HepG2 (cell line): ENCODE measurements around the gene ZNF415. TPM values are rescaled to one million over a fixed set of nuclear protein-coding genes. Genes with fewer than 3 reads are reported as not detected.

Source experiments
- ATAC-seq: fragments of 200-7000 bp; cut with Tn5 transposase; 3 replicates; pipeline ENCODE4 v1.9.1; 2020; ENCODE audit warnings: mild to moderate bottlenecking, moderate library complexity
- BruUV-seq: library from RNA; stranded (reverse); fragments of 400-500 nt; replicated peaks from 2 replicates; lab custom pipeline; 2021; lab: Mats Ljungman, UMichigan
- CTCF ChIA-PET: fragments of 300-600 bp; formaldehyde crosslinking; extraction: SDS; loops from one replicate; lab custom pipeline; 2021; ENCODE audit warnings: low total read pairs, inconsistent platforms, low intra/inter-chr PET ratio; lab: Yijun Ruan, JAX
- POLR2A ChIA-PET: fragments of 350-600 bp; sonication (Branson Sonifier 250); formaldehyde crosslinking; loops from one replicate; lab custom pipeline; 2020; ENCODE audit warnings: antibody characterized with exemption, inconsistent platforms; lab: Yijun Ruan, JAX
- DNase-seq: peaks from one replicate; pipeline ENCODE4 v3.0.0-alpha.2; 2015; ENCODE audit warnings: low spot score
- FAIRE-seq: peaks from 3 replicates; lab custom pipeline; 2011; peaks lifted over from hg19 to GRCh38; lab: Jason Lieb, UNC
- H2AFZ ChIP-seq: one replicate; pipeline ENCODE4 v1.6.1; 2011; ENCODE audit warnings: low read length, inconsistent platforms
- H3K27ac ChIP-seq: fragments of 300-600 bp; 3 replicates; pipeline ENCODE4 v1.8.0; 2011; ENCODE audit warnings: mixed run types, mild to moderate bottlenecking, mixed read lengths, low read length, inconsistent platforms; ENCODE audit not compliant: insufficient read depth; ENCODE audit errors: extremely low read length
- H3K27me3 ChIP-seq, 2 experiments: fragments of 200-600 bp in 1 of 2; 2 replicates in 1 of 2; 3 replicates in 1 of 2; pipeline versions ENCODE4 v1.6.0 to v1.8.0; 2011; ENCODE audit warnings: low read length in 2 of 2, mild to moderate bottlenecking in 2 of 2, moderate library complexity in 2 of 2, inconsistent platforms in 1 of 2; ENCODE audit not compliant: insufficient read depth in 2 of 2, control insufficient read depth in 1 of 2
- H3K36me3 ChIP-seq, 2 experiments: fragments of 200-600 bp in 1 of 2; replicated peaks in 1 of 2; 2 replicates in 1 of 2; 3 replicates in 1 of 2; pipeline versions ENCODE4 v1.5.1 to v1.8.0; 2011; ENCODE audit warnings: low read length in 2 of 2, inconsistent platforms in 1 of 2; ENCODE audit not compliant: insufficient read depth in 2 of 2, control insufficient read depth in 1 of 2
- H3K4me1 ChIP-seq: 2 replicates; pipeline ENCODE4 v1.5.1; 2012; ENCODE audit warnings: low read length, inconsistent platforms; ENCODE audit not compliant: insufficient read depth
- H3K4me2 ChIP-seq: 2 replicates; pipeline ENCODE4 v1.6.0; 2011; ENCODE audit warnings: low read depth, low read length, inconsistent platforms
- H3K4me3 ChIP-seq, 3 experiments: fragments of 200-600 bp in 1 of 3; sonication (generic), shearing (Covaris generic) in 1 of 3; replicated peaks in 1 of 3; 2 replicates each; pipeline ENCODE4 v1.5.1; 2011 to 2016; ENCODE audit warnings: low read length in 3 of 3, inconsistent platforms in 2 of 3, low read depth in 2 of 3, mild to moderate bottlenecking in 2 of 3, control low read depth in 1 of 3, mixed read lengths in 1 of 3; ENCODE audit not compliant: insufficient read depth in 1 of 3
- H3K79me2 ChIP-seq: one replicate; pipeline ENCODE4 v1.6.1; 2011; ENCODE audit warnings: low read length, inconsistent platforms; ENCODE audit not compliant: insufficient read depth
- H3K9ac ChIP-seq: 2 replicates; pipeline ENCODE4 v1.6.0; 2011; ENCODE audit warnings: mild to moderate bottlenecking, low read depth, low read length, inconsistent platforms; ENCODE audit not compliant: insufficient read depth
- H3K9me3 ChIP-seq: 2 replicates; pipeline ENCODE4 v1.5.1; 2012; ENCODE audit warnings: mild to moderate bottlenecking, low read length
- H4K20me1 ChIP-seq: 2 replicates; pipeline ENCODE4 v1.6.0; 2011; ENCODE audit warnings: inconsistent platforms, mild to moderate bottlenecking, low read length, moderate library complexity; ENCODE audit not compliant: insufficient read depth
- ATF7-NPFF ChIP-seq: sonication (generic); formaldehyde crosslinking; IDR thresholded peaks from 2 replicates; pipeline ENCODE4 v1.8.1; 2023; ENCODE audit warnings: mild to moderate bottlenecking, low read depth, missing genetic modification reagents, moderate library complexity
- CBFB ChIP-seq: sonication (generic); formaldehyde crosslinking; IDR thresholded peaks from 2 replicates; pipeline ENCODE4 v1.4.0; 2020; ENCODE audit warnings: missing genetic modification reagents
- CREB1 ChIP-seq, 2 experiments: fragments of 450-650 bp in 1 of 2; IDR thresholded peaks; 2 replicates each; pipeline ENCODE4 v1.6.1; 2016 to 2017; ENCODE audit warnings: control low read depth in 1 of 2, mild to moderate bottlenecking in 1 of 2, missing compliant biosample characterization in 1 of 2, missing genetic modification characterization in 1 of 2
- E2F1 ChIP-seq: sonication (generic); formaldehyde crosslinking; IDR thresholded peaks from 2 replicates; pipeline ENCODE4 v1.5.0; 2020; ENCODE audit warnings: missing genetic modification reagents
- HMG20A ChIP-seq: IDR thresholded peaks from 2 replicates; pipeline ENCODE4 v1.6.1; 2016; ENCODE audit warnings: borderline replicate concordance
- SRSF4 ChIP-seq: fragments of 200-400 bp; formaldehyde crosslinking; IDR thresholded peaks from one replicate; pipeline ENCODE4 v1.6.1; 2018; ENCODE audit warnings: mild to moderate bottlenecking, low read depth, low read length, moderate library complexity; ENCODE audit not compliant: poor library complexity, severe bottlenecking
- SSRP1 ChIP-seq: IDR thresholded peaks from 2 replicates; pipeline ENCODE4 v1.6.1; 2016; ENCODE audit warnings: control low read depth
- ZNF18 ChIP-seq: sonication (generic); formaldehyde crosslinking; IDR thresholded peaks from 2 replicates; pipeline ENCODE4 v1.8.0; 2022; ENCODE audit warnings: mild to moderate bottlenecking, missing genetic modification reagents; ENCODE audit not compliant: insufficient replicate concordance
- ZNF180 ChIP-seq: sonication (generic); formaldehyde crosslinking; IDR thresholded peaks from 2 replicates; pipeline ENCODE4 v1.4.0; 2020; ENCODE audit warnings: low read depth, missing genetic modification reagents, borderline replicate concordance
- ZNF24 ChIP-seq: fragments of 450-650 bp; IDR thresholded peaks from 2 replicates; pipeline ENCODE4 v1.6.1; 2017; ENCODE audit warnings: antibody characterized with exemption, mild to moderate bottlenecking
- ZNF446 ChIP-seq: sonication (generic); formaldehyde crosslinking; IDR thresholded peaks from 2 replicates; pipeline ENCODE4 v1.5.0; 2020; ENCODE audit warnings: mild to moderate bottlenecking, missing genetic modification reagents
- ZSCAN29 ChIP-seq: sonication (generic); formaldehyde crosslinking; conservative IDR thresholded peaks from 2 replicates; pipeline ENCODE4 v1.4.0; 2020; ENCODE audit warnings: mild to moderate bottlenecking, missing genetic modification reagents
- WGBS: methylation state at CpG from one replicate; pipeline ENCODE4 v1.1.6; 2017; ENCODE audit warnings: low lambda C conversion rate; 5-methylcytosine and 5-hydroxymethylcytosine counted together
- in situ Hi-C: cut with HindIII; loops from 2 replicates; pipeline ENCODE4 v1.10.0; 2017; ENCODE audit warnings: low pct_unique_long_range_greater_than_20kb; ENCODE audit not compliant: extremely low pct_ligation_motif_present
- intact Hi-C: fragments of 100-400 bp; cut with micrococcal nuclease; formaldehyde crosslinking; loops from one replicate; pipeline ENCODE4 v1.10.0; 2022; ENCODE audit not compliant: unreplicated experiment
- polyA plus RNA-seq, 8 experiments: library from polyadenylated mRNA; depleted of rRNA in 3 of 8; stranded (reverse) in 7 of 8; unstranded in 1 of 8; fragments of >200 nt; fragmentation: Illumina TruSeq in 4 of 8; extraction: Trizol in 4 of 8; gene quantifications; 2 replicates each; pipeline versions ENCODE4 v1.2.1 to v1.2.3, GENCODE V29; 2011 to 2016; ENCODE audit warnings: low read depth in 4 of 8, missing spikeins in 1 of 8, mixed read lengths in 1 of 8; ENCODE audit not compliant: insufficient read depth in 1 of 8
- total RNA-seq, 5 experiments: library from RNA; depleted of rRNA; stranded (reverse); fragments of >200 nt; fragmentation: Illumina TruSeq; extraction: Trizol; gene quantifications; 2 replicates each; pipeline ENCODE4 v1.2.3, GENCODE V29; 2016; ENCODE audit warnings: low read depth in 1 of 5
- TF ChIP-seq, protein P1 (sequence below): sonication (generic); formaldehyde crosslinking; IDR thresholded peaks from 2 replicates; pipeline ENCODE4 v1.5.0; 2020; ENCODE audit warnings: mild to moderate bottlenecking, missing genetic modification reagents, moderate library complexity
- TF ChIP-seq, protein P2 (sequence below), 2 experiments: sonication (generic) in 1 of 2; formaldehyde crosslinking in 1 of 2; IDR thresholded peaks; 2 replicates each; pipeline versions ENCODE4 v1.4.0 to v1.6.1; 2016 to 2020; ENCODE audit warnings: borderline replicate concordance in 1 of 2, low read depth in 1 of 2, mild to moderate bottlenecking in 1 of 2, missing genetic modification reagents in 1 of 2

ZNF415 gene
- total and polyA plus RNA-seq, 2 of the 13 experiments (the other 11 are each of a cell fraction or from before 2014, with no cell fraction given) = 0.15 to 0.17 TPM

DNA sequence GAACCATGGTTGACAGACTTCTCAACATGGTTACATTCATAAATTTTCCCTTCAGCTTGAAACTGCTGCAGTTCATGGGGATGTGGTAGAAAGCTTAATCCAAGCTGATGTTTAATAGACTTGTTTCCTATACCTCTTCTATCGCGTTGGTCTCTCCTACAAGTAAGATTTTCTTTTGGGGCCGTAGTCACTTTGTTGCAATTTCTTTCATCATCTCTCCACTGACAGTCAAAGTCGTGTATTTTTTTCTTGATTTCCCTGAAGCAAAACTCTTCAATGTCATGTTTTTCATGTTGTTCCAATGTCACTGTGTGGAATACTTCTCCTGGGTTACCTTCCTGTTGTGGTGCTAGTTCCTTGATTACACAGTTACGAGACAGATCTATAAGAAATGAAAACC, 23.2 kb downstream of the ZNF415 start:
- no TSS peak for BruUV-seq
- TF ChIP-seq SRSF4 (no peak), SSRP1 (CRISPR knock-in tag) (no peak), HMG20A (no peak), CBFB (CRISPR knock-in tag) (no peak), CREB1 (IDR thresholded peaks at IDR 0.05) (no peak), CREB1 (CRISPR knock-in tag; IDR thresholded peaks at IDR 0.05) (no peak), ZSCAN29 (no peak), ZNF18 (no peak), ZNF24 (no peak), ZNF180 (CRISPR knock-in tag) (no peak), ZNF446 (no peak), E2F1 (CRISPR knock-in tag) (no peak), ATF7-NPFF (CRISPR knock-in tag) (no peak)
- TF ChIP-seq, protein P1, sequence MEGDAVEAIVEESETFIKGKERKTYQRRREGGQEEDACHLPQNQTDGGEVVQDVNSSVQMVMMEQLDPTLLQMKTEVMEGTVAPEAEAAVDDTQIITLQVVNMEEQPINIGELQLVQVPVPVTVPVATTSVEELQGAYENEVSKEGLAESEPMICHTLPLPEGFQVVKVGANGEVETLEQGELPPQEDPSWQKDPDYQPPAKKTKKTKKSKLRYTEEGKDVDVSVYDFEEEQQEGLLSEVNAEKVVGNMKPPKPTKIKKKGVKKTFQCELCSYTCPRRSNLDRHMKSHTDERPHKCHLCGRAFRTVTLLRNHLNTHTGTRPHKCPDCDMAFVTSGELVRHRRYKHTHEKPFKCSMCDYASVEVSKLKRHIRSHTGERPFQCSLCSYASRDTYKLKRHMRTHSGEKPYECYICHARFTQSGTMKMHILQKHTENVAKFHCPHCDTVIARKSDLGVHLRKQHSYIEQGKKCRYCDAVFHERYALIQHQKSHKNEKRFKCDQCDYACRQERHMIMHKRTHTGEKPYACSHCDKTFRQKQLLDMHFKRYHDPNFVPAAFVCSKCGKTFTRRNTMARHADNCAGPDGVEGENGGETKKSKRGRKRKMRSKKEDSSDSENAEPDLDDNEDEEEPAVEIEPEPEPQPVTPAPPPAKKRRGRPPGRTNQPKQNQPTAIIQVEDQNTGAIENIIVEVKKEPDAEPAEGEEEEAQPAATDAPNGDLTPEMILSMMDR = no peak
- TF ChIP-seq, protein P2, sequence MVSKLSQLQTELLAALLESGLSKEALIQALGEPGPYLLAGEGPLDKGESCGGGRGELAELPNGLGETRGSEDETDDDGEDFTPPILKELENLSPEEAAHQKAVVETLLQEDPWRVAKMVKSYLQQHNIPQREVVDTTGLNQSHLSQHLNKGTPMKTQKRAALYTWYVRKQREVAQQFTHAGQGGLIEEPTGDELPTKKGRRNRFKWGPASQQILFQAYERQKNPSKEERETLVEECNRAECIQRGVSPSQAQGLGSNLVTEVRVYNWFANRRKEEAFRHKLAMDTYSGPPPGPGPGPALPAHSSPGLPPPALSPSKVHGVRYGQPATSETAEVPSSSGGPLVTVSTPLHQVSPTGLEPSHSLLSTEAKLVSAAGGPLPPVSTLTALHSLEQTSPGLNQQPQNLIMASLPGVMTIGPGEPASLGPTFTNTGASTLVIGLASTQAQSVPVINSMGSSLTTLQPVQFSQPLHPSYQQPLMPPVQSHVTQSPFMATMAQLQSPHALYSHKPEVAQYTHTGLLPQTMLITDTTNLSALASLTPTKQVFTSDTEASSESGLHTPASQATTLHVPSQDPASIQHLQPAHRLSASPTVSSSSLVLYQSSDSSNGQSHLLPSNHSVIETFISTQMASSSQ (IDR thresholded peaks at IDR 0.05; ENCODE audit: low read depth) = no peak
- TF ChIP-seq, protein P2 (CRISPR knock-in tag; IDR thresholded peaks at IDR 0.05; ENCODE audit: borderline replicate concordance) = no peak

More for the DNA sequence above, 23.2 kb downstream of the ZNF415 start:
- ChIA-PET CTCF (no interaction called here), POLR2A (no interaction called here)
- intact Hi-C loops (no loop called here), in situ Hi-C loops (no loop called here)
- H3K4me1 ChIP-seq = no peaks in the 10 kb centered on the region
- no peak overlapping the region for H3K4me3 ChIP-seq
- H3K27me3 ChIP-seq = 0 out of 5 replicates have a peak, but pooled peaks cover 0 to 1% of the 10 kb centered on the region in 2 experiments
- H4K20me1 ChIP-seq = no peaks in the 10 kb centered on the region
- H3K9ac ChIP-seq = no peak overlapping the region
- no peak overlapping the region for H3K27ac ChIP-seq
- FAIRE-seq = no peak
- DNase-seq = no peak
- no peak overlapping the region for H3K4me2 ChIP-seq
- ATAC-seq = no peak
- peaks cover 43% of the 10 kb centered on the region for H3K9me3 ChIP-seq
- 20% methylated on average over 5 of the region's 5 CpGs for WGBS
- H2AFZ ChIP-seq = no peak overlapping the region
- no peaks in the 10 kb centered on the region for H3K79me2 ChIP-seq
- no peaks in the 10 kb centered on the region for H3K36me3 ChIP-seq
